Measurements from ENCODE around the gene MLN. TPM values are rescaled to one million over a fixed set of nuclear protein-coding genes. Genes with fewer than 3 reads are reported as not detected.

The MLN gene
- total and polyA plus RNA-seq, 2 donors (not counting 1 experiment from before 2014, with no cell fraction given): not detected

GRCh38 chr6:33750244-33750991, 53.4 kb downstream of the MLN start:
- Mint-ChIP-seq H3K27me3 (peaks cover 24% of the 10 kb centered on the region), H3K27ac (no peak overlapping the region), H3K4me1 (no peaks in the 10 kb centered on the region), H3K4me3 (no peak overlapping the region), H3K9me3 (ENCODE audit: insufficient read depth) (no peaks in the 10 kb centered on the region)
- Histone ChIP-seq H3K27ac (ENCODE audit: low read length in 2 of 2) (no peak overlapping the region), H4K20me1 (ENCODE audit: control insufficient read depth, insufficient read depth, low read length, poor library complexity, severe bottlenecking) (no peaks in the 10 kb centered on the region), H3K9ac (ENCODE audit: low read length) (no peak overlapping the region), H2AFZ (ENCODE audit: insufficient read depth, low read depth, low read length, poor library complexity, severe bottlenecking) (no peak overlapping the region), H3K4me2 (replicated peaks; ENCODE audit: low read depth, low read length, poor library complexity, severe bottlenecking) (no peak overlapping the region), H3K79me2 (ENCODE audit: control insufficient read depth, insufficient read depth, low read length) (no peaks in the 10 kb centered on the region), H3K27me3 (replicated peaks in 1 of 4; ENCODE audit: control extremely low read depth in 1 of 4, control insufficient read depth in 3 of 4, insufficient read depth in 4 of 4, low read length in 3 of 4) (peaks cover 0 to 7% (median 3%) of the 10 kb centered on the region in 4 experiments), H3K4me3 (ENCODE audit: control extremely low read depth in 1 of 5, extremely low read depth in 1 of 5, insufficient read depth in 1 of 5, low read depth in 2 of 5, low read length in 4 of 5) (no peak overlapping the region), H3K9me3 (ENCODE audit: control extremely low read depth in 1 of 3, control insufficient read depth in 2 of 3, insufficient read depth in 1 of 3, low read length in 2 of 3) (no peaks in the 10 kb centered on the region), H3K36me3 (replicated peaks in 1 of 2; ENCODE audit: control extremely low read depth in 1 of 2, control insufficient read depth in 1 of 2, extremely low read depth in 1 of 2, insufficient read depth in 2 of 2, low read length in 1 of 2) (no peaks in the 10 kb centered on the region), H3K4me1 (ENCODE audit: control insufficient read depth in 2 of 2, insufficient read depth in 2 of 2, low read length in 2 of 2) (peaks cover 0 to 3% of the 10 kb centered on the region in 2 donors)
- no peak for ATAC-seq (ENCODE audit: low read depth)
- TF ChIP-seq CTCF (IDR thresholded peaks at IDR 0.05): no peak
- TF ChIP-seq EZH2 (IDR thresholded peaks at IDR 0.05; ENCODE audit: borderline replicate concordance, insufficient read depth, low read depth, low read length, poor library complexity, severe bottlenecking): no peak
- intact Hi-C loops (cut with micrococcal nuclease): no loop called here
- 76% methylated on average over 9 of the region's 11 CpGs for WGBS (ENCODE audit: insufficient coverage)
- POLR2A ChIA-PET: no interaction called here
- CTCF ChIA-PET: interaction anchor here (1.0 to 1.1 kb wide), 3 partner anchors 20 to 50 kb away, joined by 3 to 4 read pairs (median 3); no protein-coding TSS in a partner anchor
- no peak for DNase-seq

GRCh38 chr6:33749401-33749800, 54.4 kb downstream of the MLN start:
- intact Hi-C loops (cut with micrococcal nuclease): no loop called here
- CTCF ChIA-PET: interaction anchor here (1.0 kb wide), 1 partner anchor 49 kb away, joined by 3 read pairs; no protein-coding TSS in a partner anchor
- no peak overlapping the region for H3K4me2 ChIP-seq (replicated peaks; ENCODE audit: low read depth, low read length, poor library complexity, severe bottlenecking)

More at GRCh38 chr6:33749401-33749800, 54.4 kb downstream of the MLN start:
- no peaks in the 10 kb centered on the region for H3K9me3 ChIP-seq (ENCODE audit: control extremely low read depth in 1 of 3, control insufficient read depth in 2 of 3, insufficient read depth in 1 of 3, low read length in 2 of 3)
- peaks cover 0 to 4% (median under 1%) of the 10 kb centered on the region in 4 experiments for H3K27me3 ChIP-seq (replicated peaks in 1 of 4; ENCODE audit: control extremely low read depth in 1 of 4, control insufficient read depth in 3 of 4, insufficient read depth in 4 of 4, low read length in 3 of 4)
- H3K27ac ChIP-seq (ENCODE audit: low read length in 2 of 2): no peak overlapping the region
- ATAC-seq (ENCODE audit: low read depth): no peak
- Mint-ChIP-seq H3K27ac (no peak overlapping the region), H3K4me1 (peaks cover under 1% of the 10 kb centered on the region), H3K9me3 (ENCODE audit: insufficient read depth) (no peaks in the 10 kb centered on the region), H3K27me3 (peaks cover 22% of the 10 kb centered on the region), H3K4me3 (no peak overlapping the region)
- H3K9ac ChIP-seq (ENCODE audit: low read length): no peak overlapping the region
- H3K79me2 ChIP-seq (ENCODE audit: control insufficient read depth, insufficient read depth, low read length): no peaks in the 10 kb centered on the region
- no peak overlapping the region for H3K4me3 ChIP-seq (ENCODE audit: control extremely low read depth in 1 of 5, extremely low read depth in 1 of 5, insufficient read depth in 1 of 5, low read depth in 2 of 5, low read length in 4 of 5)
- H3K36me3 ChIP-seq (replicated peaks in 1 of 2; ENCODE audit: control extremely low read depth in 1 of 2, control insufficient read depth in 1 of 2, extremely low read depth in 1 of 2, insufficient read depth in 2 of 2, low read length in 1 of 2): no peaks in the 10 kb centered on the region
- DNase-seq: no peak
- 50% methylated on average over 1 of the region's 7 CpGs for WGBS (ENCODE audit: insufficient coverage)
- no peaks in the 10 kb centered on the region for H4K20me1 ChIP-seq (ENCODE audit: control insufficient read depth, insufficient read depth, low read length, poor library complexity, severe bottlenecking)
- H3K4me1 ChIP-seq (ENCODE audit: control insufficient read depth in 2 of 2, insufficient read depth in 2 of 2, low read length in 2 of 2): no peaks in the 10 kb centered on the region
- TF ChIP-seq EZH2 (IDR thresholded peaks at IDR 0.05; ENCODE audit: borderline replicate concordance, insufficient read depth, low read depth, low read length, poor library complexity, severe bottlenecking): no peak
- TF ChIP-seq CTCF (IDR thresholded peaks at IDR 0.05): no peak
- POLR2A ChIA-PET: no interaction called here
- H2AFZ ChIP-seq (ENCODE audit: insufficient read depth, low read depth, low read length, poor library complexity, severe bottlenecking): no peak overlapping the region

Data from B cell (primary cell).